HG03060 (cell line): Measurements from ENCODE around the gene GUCY2C.
"Not testable (repeated sequence)": the region's sequence is repeated elsewhere in the genome, so short reads cannot be mapped to it uniquely, and the experiment has no call there.

Experiments used
- ATAC-seq: cut with Tn5 transposase; IDR thresholded peaks from one replicate; pipeline ENCODE4 v1.9.1; 2021; ENCODE audit warnings: low read depth, moderate number of reproducible peaks; ENCODE audit not compliant: unreplicated experiment

GUCY2C gene

DNA sequence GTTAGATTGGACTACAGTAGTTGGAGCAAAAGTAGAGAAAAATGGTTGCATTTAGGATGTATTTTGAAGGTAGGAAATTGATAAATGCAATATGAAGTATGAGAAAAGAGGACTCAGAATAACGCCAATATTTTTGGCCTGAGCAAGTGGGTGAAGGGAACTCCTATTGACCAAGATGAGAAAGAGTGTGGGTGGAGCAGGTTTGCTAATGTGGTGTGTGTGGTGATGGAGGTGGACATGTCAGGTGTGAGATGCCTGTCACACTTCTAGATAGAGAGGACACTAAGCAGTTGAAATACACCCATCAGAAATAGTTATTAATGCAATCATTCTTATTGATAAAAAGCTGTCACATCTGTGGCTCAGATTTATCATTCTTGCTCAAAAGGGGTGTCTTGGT is 7.3 kb downstream of the GUCY2C start:
- no peak for ATAC-seq

DNA sequence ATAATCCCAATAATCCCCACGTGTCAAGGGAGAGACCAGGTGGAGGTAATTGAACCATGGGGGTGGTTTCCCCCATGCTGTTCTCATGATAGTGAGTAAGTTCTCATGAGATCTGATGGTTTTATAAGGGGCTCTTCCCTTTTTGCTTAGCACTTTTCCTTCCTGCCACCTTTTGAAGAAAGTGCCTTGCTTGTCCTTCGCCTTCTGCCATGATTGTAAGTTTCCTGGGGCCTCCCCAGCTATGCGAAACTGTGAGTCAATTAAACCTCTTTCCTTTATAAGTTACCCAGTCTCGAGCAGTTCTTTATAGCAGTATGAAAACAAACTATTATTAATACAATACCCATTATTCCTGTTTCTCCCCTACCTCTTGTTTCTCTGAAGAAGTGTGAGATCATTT is 14.2 kb downstream of the GUCY2C start:
- ATAC-seq, result not testable (repeated sequence)

DNA sequence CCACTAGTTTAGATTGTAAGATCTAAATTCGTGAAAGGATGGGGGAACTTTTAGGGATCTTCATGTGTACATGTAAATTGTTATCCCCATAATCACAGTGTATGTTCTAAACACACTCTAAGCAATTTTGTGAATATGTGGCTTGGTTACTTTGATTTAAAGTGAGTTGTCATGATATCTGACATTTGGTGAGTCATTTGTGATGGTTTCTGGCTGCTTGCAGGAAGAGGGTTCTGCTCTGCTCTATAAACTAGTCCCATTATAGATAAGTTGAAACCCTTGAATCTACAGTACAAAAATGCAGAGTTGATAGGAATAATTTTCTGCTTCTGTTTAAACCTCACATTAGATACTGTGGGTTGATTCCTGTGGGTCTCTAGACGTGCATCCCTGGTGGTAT is 14.8 kb downstream of the GUCY2C start:
- ATAC-seq, result no peak

GRCh38 chr12:14681190-14681589 is 15.2 kb downstream of the GUCY2C start:
- no peak for ATAC-seq

DNA sequence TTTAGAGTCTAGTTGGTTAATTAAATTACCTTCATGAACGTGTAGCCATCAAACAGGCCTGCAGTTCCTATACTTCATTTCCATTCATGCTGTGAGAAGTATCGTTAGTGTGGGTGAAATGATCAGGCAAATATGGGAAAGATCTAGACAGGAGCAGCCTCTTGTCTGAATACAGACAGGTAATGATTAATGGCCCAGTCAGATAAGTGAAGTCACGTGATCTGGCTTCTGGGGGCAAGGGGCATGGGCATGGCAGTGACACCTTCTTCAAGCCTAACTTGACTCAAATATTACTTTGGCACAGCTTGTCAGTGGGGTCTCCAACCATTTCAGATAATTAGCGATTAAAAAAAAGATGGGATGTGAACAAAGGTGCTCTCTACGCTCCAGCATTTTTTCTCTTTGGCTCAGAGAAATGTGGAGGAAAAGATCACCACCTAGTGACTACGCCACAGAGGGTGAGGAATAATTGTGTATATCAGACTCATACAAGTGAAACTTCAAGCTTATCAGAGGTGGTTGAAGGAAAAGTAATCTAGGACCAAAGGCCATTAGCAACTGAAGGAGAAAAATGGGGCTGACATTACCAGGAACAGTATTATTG is 17.8 kb downstream of the GUCY2C start:
- no peak for ATAC-seq

- no peak for ATAC-seq
Measured at GRCh38 chr12:14668591-14668990, 27.8 kb downstream of the GUCY2C start.

GRCh38 chr12:14665354-14666348 is 30.7 kb downstream of the GUCY2C start:
- ATAC-seq, result no peak

DNA sequence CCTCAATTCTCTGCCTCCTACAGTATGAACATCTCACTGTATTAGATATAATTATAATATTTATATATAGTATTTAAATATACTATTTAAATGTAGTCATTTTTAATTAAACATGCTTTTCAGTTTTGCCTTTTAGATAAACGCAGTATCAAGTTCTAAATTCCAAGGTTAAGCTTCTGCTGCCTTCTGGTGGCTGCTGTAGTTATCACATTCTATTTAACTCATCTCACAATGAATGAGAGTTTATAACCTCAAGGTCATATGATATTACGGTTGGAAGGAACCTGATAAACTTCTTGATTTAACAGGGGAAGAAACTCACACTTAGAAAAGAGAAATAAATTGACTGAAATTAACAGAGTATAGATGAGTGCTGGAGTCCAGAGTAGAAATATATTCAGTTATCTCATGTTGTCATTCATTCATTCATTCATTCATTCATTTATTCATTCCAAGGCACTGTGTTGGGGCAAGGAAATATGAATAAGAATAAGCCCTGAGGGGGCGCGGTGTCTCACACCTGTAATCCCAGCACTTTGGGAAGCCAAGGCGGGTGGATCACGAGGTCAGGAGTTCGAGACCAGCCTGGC is 31.9 kb downstream of the GUCY2C start:
- no peak for ATAC-seq

DNA sequence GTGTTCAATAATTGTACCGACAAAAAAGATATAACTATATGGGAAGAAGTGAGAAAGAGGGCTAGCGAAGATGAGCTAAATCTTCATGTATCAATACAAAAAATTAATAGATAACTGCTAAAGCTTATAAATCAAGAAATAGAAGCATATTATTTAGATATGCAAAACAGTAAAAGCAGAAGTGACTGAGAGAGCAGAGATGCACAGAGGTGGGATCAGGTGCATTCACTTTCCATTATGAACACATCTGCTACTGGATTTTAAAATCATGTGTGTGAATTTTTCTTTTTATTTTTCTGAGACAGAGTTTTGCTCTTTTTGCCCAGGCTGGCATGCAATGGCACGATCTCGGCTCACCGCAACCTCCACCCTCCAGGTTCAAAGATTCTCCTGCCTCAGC is 33.4 kb downstream of the GUCY2C start:
- ATAC-seq, result no peak

- no peak for ATAC-seq
Measured at GRCh38 chr12:14656846-14657245, 39.6 kb downstream of the GUCY2C start.

- ATAC-seq, result no peak
Measured at GRCh38 chr12:14655284-14655683, 41.1 kb downstream of the GUCY2C start.

- ATAC-seq, result no peak
Measured at GRCh38 chr12:14654842-14655241, 41.6 kb downstream of the GUCY2C start.

- no peak for ATAC-seq
Measured at GRCh38 chr12:14654416-14654815, 42.0 kb downstream of the GUCY2C start.

DNA sequence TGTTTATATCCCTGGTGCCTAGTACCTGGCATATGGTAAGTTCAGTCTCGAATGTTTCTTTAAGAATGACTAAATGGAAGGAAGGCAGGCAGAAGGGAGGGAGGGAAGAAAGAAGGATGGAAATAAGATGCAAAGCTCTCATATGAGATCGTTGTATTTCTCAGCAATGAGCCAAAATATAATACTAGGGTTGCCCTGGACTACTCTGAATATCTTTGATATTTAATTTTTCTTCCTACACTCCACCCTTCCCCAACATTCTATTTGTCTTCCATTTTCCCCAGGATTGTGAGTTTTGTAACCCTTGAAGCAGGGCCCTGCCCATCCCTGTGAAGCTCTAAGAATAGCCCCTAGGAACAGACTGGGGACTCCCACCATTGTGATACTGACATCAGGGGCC is 43.9 kb downstream of the GUCY2C start:
- no peak for ATAC-seq

DNA sequence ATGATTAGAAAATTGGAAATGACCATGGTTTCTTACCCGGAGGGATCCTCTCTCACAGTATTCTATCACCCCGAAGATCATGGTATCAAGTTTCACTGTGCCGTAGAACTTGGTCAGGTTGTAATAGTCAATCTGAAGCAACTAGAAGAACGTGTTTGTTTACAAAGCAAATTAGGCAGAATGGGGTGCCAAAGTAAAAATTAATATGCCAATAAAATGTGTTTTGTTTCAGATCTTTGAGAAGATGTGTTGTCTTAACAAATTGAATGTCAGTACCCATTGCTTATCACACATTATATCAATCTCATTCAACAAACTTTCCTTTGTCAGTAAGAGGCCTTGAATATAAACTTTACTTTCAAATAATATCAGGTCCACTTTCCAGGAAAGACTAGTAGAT is 45.0 kb downstream of the GUCY2C start:
- ATAC-seq, result no peak

GRCh38 chr12:14650789-14651188 is 45.6 kb downstream of the GUCY2C start:
- ATAC-seq, result no peak

- no peak for ATAC-seq
Measured at GRCh38 chr12:14647028-14647750, 49.2 kb downstream of the GUCY2C start.

DNA sequence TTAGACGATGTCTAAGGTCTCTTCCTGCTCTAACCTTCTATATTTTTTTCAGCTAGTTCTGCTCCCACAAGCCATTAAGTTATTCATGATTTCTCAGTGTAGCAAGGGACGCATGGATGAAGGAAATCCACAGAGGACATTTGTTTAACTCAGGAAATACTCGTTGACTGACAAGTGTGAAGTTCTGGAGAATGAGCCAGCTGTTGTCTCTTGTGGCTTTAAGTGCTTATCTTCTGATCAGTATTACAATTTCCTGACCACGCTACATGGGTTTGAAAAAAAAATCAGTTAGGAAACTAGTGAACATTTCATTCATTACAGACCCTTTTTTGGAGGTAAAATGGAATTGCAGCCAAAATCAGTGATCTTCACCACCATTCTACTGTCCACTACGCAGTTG is 53.1 kb downstream of the GUCY2C start:
- ATAC-seq, result no peak

DNA sequence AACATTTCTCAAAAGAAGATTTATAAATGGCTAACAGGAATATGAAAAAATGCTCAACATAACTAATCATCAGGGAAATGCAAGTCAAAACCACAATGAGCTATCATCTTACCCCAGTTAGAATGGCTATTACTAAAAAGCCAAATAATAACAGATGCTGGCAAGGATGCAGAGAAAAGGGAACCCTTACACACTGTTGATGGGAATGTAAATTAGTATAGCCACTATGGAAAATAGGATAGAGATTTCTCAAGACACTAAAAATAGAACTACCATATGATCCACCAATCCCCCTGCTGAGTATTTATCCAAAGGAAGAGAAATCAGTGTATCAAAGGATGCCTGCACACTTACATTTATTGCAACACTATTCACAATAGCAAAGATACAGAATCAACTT is 58.3 kb downstream of the GUCY2C start:
- no peak for ATAC-seq

DNA sequence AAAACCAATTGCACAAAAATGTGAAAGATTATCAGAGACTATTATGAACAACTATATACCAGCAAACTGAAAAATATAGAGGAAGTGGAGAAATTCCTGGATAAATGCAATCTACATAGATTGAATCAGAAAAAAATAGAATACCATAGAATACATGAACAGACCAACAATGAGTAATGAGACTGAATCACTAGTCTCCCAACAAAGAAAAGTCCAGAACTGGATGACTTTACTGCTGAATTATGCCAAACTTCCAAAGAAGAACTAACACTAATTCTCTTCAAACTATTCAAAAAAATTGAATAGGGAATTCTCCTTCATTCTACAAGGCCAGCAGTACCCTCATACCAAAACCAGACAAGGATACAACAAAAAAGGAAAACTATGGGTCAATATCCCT is 60.6 kb downstream of the GUCY2C start:
- no peak for ATAC-seq

DNA sequence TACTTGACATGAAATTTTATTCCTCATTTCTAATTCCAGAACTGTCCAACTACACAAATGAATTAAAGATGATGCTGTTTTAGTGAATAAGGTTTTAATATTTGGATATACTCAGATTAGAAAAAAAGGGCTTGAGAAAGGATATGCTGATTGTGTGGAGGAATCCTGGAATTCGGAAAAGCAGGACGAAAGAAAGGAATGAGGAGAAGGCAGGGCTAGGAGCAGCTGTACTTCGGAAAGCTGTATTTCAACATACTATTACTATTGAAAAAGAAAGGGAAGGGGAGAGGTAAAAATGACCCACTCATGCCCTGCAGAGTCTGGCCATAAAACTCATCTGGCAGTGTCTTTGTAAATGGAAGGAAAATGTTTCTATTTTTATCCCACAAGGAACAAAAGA is 65.6 kb downstream of the GUCY2C start:
- ATAC-seq, result no peak
